Sigmoid colon (tissue), 4 donors: ENCODE measurements around the gene CCSER1.

Source experiments
- POLR2A ChIP-seq, 2 donors: fragments of 450-650 bp; IDR thresholded peaks; one replicate each; pipeline ENCODE4 v1.6.1; 2016; ENCODE audit warnings: antibody characterized with exemption in 2 of 2, mild to moderate bottlenecking in 2 of 2, moderate library complexity in 2 of 2
- POLR2AphosphoS5 ChIP-seq, 4 donors: sonication (generic); formaldehyde crosslinking; IDR thresholded peaks; one replicate each; pipeline ENCODE4 v1.6.1; 2017; ENCODE audit warnings: antibody characterized with exemption in 4 of 4

DNA sequence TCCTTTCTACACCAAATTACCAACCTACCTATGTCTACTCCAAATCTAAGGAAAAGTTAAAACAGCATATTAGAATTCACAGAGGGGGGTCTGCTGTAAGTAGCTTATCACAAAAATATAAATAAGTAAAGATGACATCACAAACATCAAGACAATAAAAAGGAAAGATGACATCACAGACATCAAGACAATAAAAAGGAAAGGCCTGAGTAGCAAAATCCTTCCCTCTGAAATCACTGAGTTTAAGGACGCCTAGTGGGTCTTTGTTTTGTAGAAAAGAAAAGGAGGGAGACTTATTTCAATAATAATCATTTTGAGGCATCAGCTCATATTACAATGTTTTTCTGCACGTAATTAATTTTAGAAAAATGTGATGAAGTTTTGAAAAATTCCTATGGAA, 1469.5 kb downstream of the CCSER1 start:
- TF ChIP-seq POLR2A (IDR thresholded peaks at IDR 0.05) (no peak), POLR2AphosphoS5 (IDR thresholded peaks at IDR 0.05) (no peak)
